ENCODE results near the gene B4GALT3.

- TF ChIP-seq CTCF (IDR thresholded peaks at IDR 0.05) (no peak), EP300 (IDR thresholded peaks at IDR 0.05) (no peak), POLR2A (IDR thresholded peaks at IDR 0.05) (no peak), POLR2AphosphoS5 (IDR thresholded peaks at IDR 0.05) (no peak)
Observed at GRCh38 chr1:161158316-161159010, 18.8 kb downstream of the B4GALT3 start.

All from upper lobe of left lung (tissue), 4 donors.